HepG2 (cell line): Measurements from ENCODE around the gene HS6ST1. TPM values are rescaled to one million over a fixed set of nuclear protein-coding genes. Genes with fewer than 3 reads are reported as not detected.

Experiments used
- ARNTL ChIP-seq: sonication (generic); formaldehyde crosslinking; IDR thresholded peaks from 2 replicates; pipeline ENCODE4 v1.4.0; 2020; ENCODE audit warnings: mild to moderate bottlenecking, missing genetic modification reagents
- ATF7 ChIP-seq, 2 experiments: fragments of 450-650 bp in 1 of 2; sonication (generic) in 1 of 2; formaldehyde crosslinking in 1 of 2; IDR thresholded peaks; 2 replicates each; pipeline versions ENCODE4 v1.4.0 to v1.6.1; 2016 to 2020; ENCODE audit warnings: antibody characterized with exemption in 1 of 2, mild to moderate bottlenecking in 1 of 2, missing genetic modification reagents in 1 of 2
- ATF7-NPFF ChIP-seq: sonication (generic); formaldehyde crosslinking; IDR thresholded peaks from 2 replicates; pipeline ENCODE4 v1.8.1; 2023; ENCODE audit warnings: mild to moderate bottlenecking, low read depth, missing genetic modification reagents, moderate library complexity
- BRF2 ChIP-seq: sonication (generic); formaldehyde crosslinking; IDR thresholded peaks from 2 replicates; pipeline ENCODE4 v1.8.1; 2022; ENCODE audit warnings: mild to moderate bottlenecking, missing genetic modification reagents
- CCDC6 ChIP-seq: sonication (generic); formaldehyde crosslinking; IDR thresholded peaks from 2 replicates; pipeline ENCODE4 v1.8.1; 2022; ENCODE audit warnings: mild to moderate bottlenecking, missing genetic modification reagents, moderate library complexity
- DNMT1 ChIP-seq: sonication (generic); formaldehyde crosslinking; IDR thresholded peaks from 2 replicates; pipeline ENCODE4 v1.5.1; 2020; ENCODE audit warnings: mild to moderate bottlenecking, missing genetic modification reagents
- FOXM1 ChIP-seq: sonication (generic); formaldehyde crosslinking; IDR thresholded peaks from 2 replicates; pipeline ENCODE4 v1.5.0; 2020; ENCODE audit warnings: missing genetic modification reagents
- GMEB1 ChIP-seq: sonication (generic); formaldehyde crosslinking; IDR thresholded peaks from 2 replicates; pipeline ENCODE4 v1.5.1; 2020; ENCODE audit warnings: missing genetic modification reagents, mild to moderate bottlenecking, borderline replicate concordance
- KDM5B ChIP-seq: sonication (generic); formaldehyde crosslinking; IDR thresholded peaks from 2 replicates; pipeline ENCODE4 v1.4.0; 2020; ENCODE audit warnings: missing genetic modification reagents, mild to moderate bottlenecking, borderline replicate concordance
- MAX ChIP-seq: IDR thresholded peaks from 2 replicates; pipeline ENCODE4 v1.6.1; 2012; ENCODE audit warnings: inconsistent platforms
- NONO ChIP-seq, 2 experiments: fragments of 450-650 bp in 1 of 2; sonication (generic) in 1 of 2; formaldehyde crosslinking in 1 of 2; IDR thresholded peaks in 1 of 2; conservative IDR thresholded peaks in 1 of 2; 2 replicates each; pipeline versions ENCODE4 v1.6.1 to v1.8.0; 2017 to 2022; ENCODE audit warnings: mild to moderate bottlenecking in 1 of 2, missing genetic modification reagents in 1 of 2, moderate library complexity in 1 of 2
- PAF1 ChIP-seq: IDR thresholded peaks from 2 replicates; pipeline ENCODE4 v1.6.1; 2016; ENCODE audit warnings: missing genetic modification reagents, missing compliant biosample characterization
- ZC3H13 ChIP-seq: sonication (generic); formaldehyde crosslinking; IDR thresholded peaks from 2 replicates; pipeline ENCODE4 v1.8.1; 2023; ENCODE audit warnings: mild to moderate bottlenecking, missing genetic modification reagents, moderate library complexity
- ZFP36L1 ChIP-seq: sonication (generic); formaldehyde crosslinking; IDR thresholded peaks from 2 replicates; pipeline ENCODE4 v1.8.0; 2022; ENCODE audit warnings: mild to moderate bottlenecking, missing genetic modification reagents, moderate library complexity
- ZNF17 ChIP-seq: sonication (generic); formaldehyde crosslinking; IDR thresholded peaks from 2 replicates; pipeline ENCODE4 v1.5.0; 2020; ENCODE audit warnings: mild to moderate bottlenecking, missing genetic modification reagents
- ZNF44 ChIP-seq: sonication (generic); formaldehyde crosslinking; IDR thresholded peaks from 2 replicates; pipeline ENCODE4 v1.5.1; 2020; ENCODE audit warnings: mild to moderate bottlenecking, missing genetic modification reagents
- ZNF530 ChIP-seq: sonication (generic); formaldehyde crosslinking; IDR thresholded peaks from 2 replicates; pipeline ENCODE4 v1.5.0; 2020; ENCODE audit warnings: low read depth, mild to moderate bottlenecking, missing genetic modification reagents
- ZNF556 ChIP-seq: sonication (generic); formaldehyde crosslinking; IDR thresholded peaks from 2 replicates; pipeline ENCODE4 v1.4.0; 2020; ENCODE audit warnings: mild to moderate bottlenecking, missing genetic modification reagents, borderline replicate concordance
- ZNF558 ChIP-seq: sonication (generic); formaldehyde crosslinking; IDR thresholded peaks from 2 replicates; pipeline ENCODE4 v1.9.0; 2022; ENCODE audit warnings: mild to moderate bottlenecking, missing genetic modification reagents, borderline replicate concordance
- ZNF570 ChIP-seq: sonication (generic); formaldehyde crosslinking; IDR thresholded peaks from 2 replicates; pipeline ENCODE4 v1.4.0; 2020; ENCODE audit warnings: mild to moderate bottlenecking, missing genetic modification reagents, borderline replicate concordance
- ZNF619 ChIP-seq: sonication (generic); formaldehyde crosslinking; IDR thresholded peaks from 2 replicates; pipeline ENCODE4 v1.4.0; 2020; ENCODE audit warnings: mild to moderate bottlenecking, missing genetic modification reagents
- ZNF629 ChIP-seq: sonication (generic); formaldehyde crosslinking; conservative IDR thresholded peaks from 2 replicates; pipeline ENCODE4 v1.5.0; 2020; ENCODE audit warnings: missing genetic modification reagents
- ZNF782 ChIP-seq: sonication (generic); formaldehyde crosslinking; IDR thresholded peaks from 2 replicates; pipeline ENCODE4 v1.4.0; 2020; ENCODE audit warnings: missing genetic modification reagents, mild to moderate bottlenecking, borderline replicate concordance
- ZNF800 ChIP-seq: sonication (generic); formaldehyde crosslinking; IDR thresholded peaks from 2 replicates; pipeline ENCODE4 v1.4.0; 2020; ENCODE audit warnings: missing genetic modification reagents
- polyA plus RNA-seq, 8 experiments: library from polyadenylated mRNA; depleted of rRNA in 3 of 8; stranded (reverse) in 7 of 8; unstranded in 1 of 8; fragments of >200 nt; fragmentation: Illumina TruSeq in 4 of 8; extraction: Trizol in 4 of 8; gene quantifications; 2 replicates each; pipeline versions ENCODE4 v1.2.1 to v1.2.3, GENCODE V29; 2011 to 2016; ENCODE audit warnings: low read depth in 4 of 8, missing spikeins in 1 of 8, mixed read lengths in 1 of 8; ENCODE audit not compliant: insufficient read depth in 1 of 8
- total RNA-seq, 5 experiments: library from RNA; depleted of rRNA; stranded (reverse); fragments of >200 nt; fragmentation: Illumina TruSeq; extraction: Trizol; gene quantifications; 2 replicates each; pipeline ENCODE4 v1.2.3, GENCODE V29; 2016; ENCODE audit warnings: low read depth in 1 of 5

The HS6ST1 gene
- total and polyA plus RNA-seq, 2 of the 13 experiments (the other 11 are each of a cell fraction or from before 2014, with no cell fraction given), result 34.5 to 84.6 TPM

GRCh38 chr2:128309280-128310093 lies 9.2 kb downstream of the HS6ST1 start (continued):
- TF ChIP-seq BRF2 (CRISPR knock-in tag) (peak; percentile 99), ZC3H13 (CRISPR knock-in tag) (peak; percentile 83; the same call in 1 of the 2 replicates), GMEB1 (CRISPR knock-in tag) (peak; percentile 71; the same call in 1 of the 2 replicates), NONO (IDR thresholded peaks at IDR 0.05) (no peak), NONO (CRISPR knock-in tag; conservative IDR thresholded peaks at IDR 0.05) (peak; percentile 87), ATF7 (IDR thresholded peaks at IDR 0.05) (no peak), ATF7 (CRISPR knock-in tag; IDR thresholded peaks at IDR 0.05) (peak; percentile 77; the same call in 1 of the 2 replicates), ZNF17 (CRISPR knock-in tag) (no peak), KDM5B (peak; percentile 100), PAF1 (no peak), DNMT1 (CRISPR knock-in tag) (no peak; the same call in 1 of the 2 replicates), ZNF782 (CRISPR knock-in tag) (peak; percentile 97), ATF7-NPFF (CRISPR knock-in tag) (peak; percentile 97), ZNF619 (CRISPR knock-in tag) (peak; percentile 92), ZNF629 (CRISPR knock-in tag) (peak; percentile 100), ZNF556 (peak; percentile 95), ZNF44 (CRISPR knock-in tag) (peak; percentile 90; the same call in 1 of the 2 replicates), ZNF558 (CRISPR knock-in tag) (peak; percentile 99), ARNTL (CRISPR knock-in tag) (peak; percentile 100), ZNF530 (CRISPR knock-in tag) (no peak; the same call in 1 of the 2 replicates), MAX (peak; percentile 99), ZFP36L1 (CRISPR knock-in tag) (peak; percentile 99), CCDC6 (CRISPR knock-in tag) (peak; percentile 99), FOXM1 (no peak), ZNF800 (CRISPR knock-in tag) (peak; percentile 98), ZNF570 (peak; percentile 90; the same call in 1 of the 2 replicates)
